ENCODE results near the gene KCNG2.

- TF ChIP-seq CTCF (IDR thresholded peaks at IDR 0.05; ENCODE audit: low read length) = no peak
- TF ChIP-seq EZH2 (IDR thresholded peaks at IDR 0.05; ENCODE audit: borderline replicate concordance, low read length) = no peak
Measured at GRCh38 chr18:79852561-79853302, 55.0 kb downstream of the KCNG2 start.
